Skeletal muscle satellite cell (primary cell): ENCODE results near the gene TM4SF18.

Experiments used
- H3K27me3 ChIP-seq: 2 replicates; pipeline ENCODE4 v1.7.0; 2013; ENCODE audit warnings: low read length; ENCODE audit not compliant: control insufficient read depth, insufficient read depth
- H3K36me3 ChIP-seq: 2 replicates; pipeline ENCODE4 v1.7.0; 2013; ENCODE audit warnings: mild to moderate bottlenecking, control low read depth, low read length; ENCODE audit not compliant: insufficient read depth
- H3K4me1 ChIP-seq: 2 replicates; pipeline ENCODE4 v1.7.0; 2013; ENCODE audit warnings: low read length; ENCODE audit not compliant: control insufficient read depth, insufficient read depth
- H3K4me2 ChIP-seq: 2 replicates; pipeline ENCODE4 v1.7.0; 2013; ENCODE audit warnings: mild to moderate bottlenecking, low read length
- H3K4me3 ChIP-seq: 2 replicates; pipeline ENCODE4 v1.7.0; 2013; ENCODE audit warnings: low read length
- H3K9ac ChIP-seq: 2 replicates; pipeline ENCODE4 v1.7.0; 2013; ENCODE audit warnings: mild to moderate bottlenecking, low read depth, low read length, moderate library complexity
- H3K9me3 ChIP-seq: replicated peaks from 2 replicates; pipeline ENCODE4 v1.7.0; 2013; ENCODE audit warnings: mild to moderate bottlenecking, control low read depth, low read length

The TM4SF18 gene

GRCh38 chr3:149274220-149274619 is 59.2 kb downstream of the TM4SF18 start:
- Histone ChIP-seq H3K27me3 (no peaks in the 10 kb centered on the region), H3K9me3 (no peaks in the 10 kb centered on the region), H3K4me2 (no peak overlapping the region), H3K36me3 (no peaks in the 10 kb centered on the region), H3K9ac (no peak overlapping the region), H3K4me1 (peaks cover 54% of the 10 kb centered on the region), H3K4me3 (no peak overlapping the region)

GRCh38 chr3:149273096-149273751 is 60.2 kb downstream of the TM4SF18 start:
- Histone ChIP-seq H3K9ac (no peak overlapping the region), H3K9me3 (no peaks in the 10 kb centered on the region), H3K4me3 (no peak overlapping the region), H3K36me3 (no peaks in the 10 kb centered on the region), H3K27me3 (no peaks in the 10 kb centered on the region), H3K4me2 (no peak overlapping the region), H3K4me1 (peaks cover 51% of the 10 kb centered on the region)

DNA sequence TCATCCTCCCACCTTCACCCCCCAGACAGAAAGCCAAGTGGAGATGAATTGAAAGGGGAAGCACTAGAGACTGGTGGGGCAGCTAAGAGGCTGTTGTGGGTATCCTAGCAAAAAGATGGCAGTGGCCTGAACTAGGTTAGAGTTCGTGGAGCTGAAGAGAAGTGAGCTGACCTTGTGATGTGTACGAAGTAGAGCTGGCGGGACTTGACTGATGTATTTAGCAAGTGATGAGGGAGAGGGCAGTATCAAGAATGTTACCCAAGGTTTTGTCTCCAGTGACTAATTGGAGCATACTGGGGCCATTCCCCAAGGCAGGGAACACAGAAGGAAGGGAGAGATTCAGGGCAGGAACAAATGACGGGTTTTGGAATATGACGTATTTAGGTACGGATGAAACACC is 61.8 kb downstream of the TM4SF18 start:
- no peak overlapping the region for H3K4me3 ChIP-seq
- H3K27me3 ChIP-seq, result no peaks in the 10 kb centered on the region
- H3K9me3 ChIP-seq, result no peaks in the 10 kb centered on the region
- no peak overlapping the region for H3K4me2 ChIP-seq
- H3K4me1 ChIP-seq, result peaks cover 36% of the 10 kb centered on the region
- H3K9ac ChIP-seq, result no peak overlapping the region
- no peaks in the 10 kb centered on the region for H3K36me3 ChIP-seq

- Histone ChIP-seq H3K4me2 (peak overlapping the region; percentile 3), H3K9ac (no peak overlapping the region), H3K4me3 (no peak overlapping the region), H3K36me3 (no peaks in the 10 kb centered on the region), H3K9me3 (no peaks in the 10 kb centered on the region), H3K27me3 (no peaks in the 10 kb centered on the region), H3K4me1 (peaks cover 33% of the 10 kb centered on the region)
These were observed 63.3 kb downstream of the TM4SF18 start for GRCh38 chr3:149270180-149270579.

GRCh38 chr3:149269687-149270086 is 63.7 kb downstream of the TM4SF18 start:
- no peaks in the 10 kb centered on the region for H3K9me3 ChIP-seq
- no peak overlapping the region for H3K4me3 ChIP-seq
- H3K9ac ChIP-seq, result no peak overlapping the region
- H3K27me3 ChIP-seq, result no peaks in the 10 kb centered on the region
- no peaks in the 10 kb centered on the region for H3K36me3 ChIP-seq
- H3K4me2 ChIP-seq, result no peak overlapping the region
- H3K4me1 ChIP-seq, result peaks cover 28% of the 10 kb centered on the region
